ENCODE data around the gene PRR33.

The PRR33 gene

DNA sequence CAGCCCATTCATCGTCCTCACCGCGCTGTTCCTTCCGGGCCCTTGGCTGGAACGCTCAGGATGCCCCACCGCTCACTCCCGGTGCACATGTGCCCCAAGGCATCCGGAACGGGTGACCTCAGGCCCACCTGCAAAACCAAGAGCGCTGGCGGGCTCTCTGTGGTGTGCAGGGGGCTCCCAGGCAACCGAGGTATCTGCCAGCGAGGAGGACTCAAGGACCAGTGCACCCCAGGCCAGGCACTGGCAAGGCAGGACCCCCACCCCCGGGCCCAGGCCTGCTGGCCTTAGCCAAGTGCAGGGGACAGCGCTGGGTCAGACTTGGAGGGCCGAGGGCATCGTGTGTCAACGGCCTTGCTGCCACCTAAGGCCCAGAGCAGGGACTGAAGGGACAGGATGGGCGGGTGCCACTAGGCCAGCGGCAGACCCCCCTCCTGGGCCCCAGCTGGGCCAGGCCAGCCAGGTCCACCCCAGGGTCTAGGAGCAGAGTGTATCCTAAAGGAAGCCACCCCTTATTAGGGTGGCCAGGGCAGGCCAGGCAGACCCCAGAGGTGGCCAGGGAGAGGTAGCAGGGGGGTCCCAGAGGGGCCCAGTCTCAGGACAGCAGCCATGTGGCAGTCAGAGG is 36.3 kb upstream of the PRR33 start:
- no peak for DNase-seq (ENCODE audit: low spot score)

DNA sequence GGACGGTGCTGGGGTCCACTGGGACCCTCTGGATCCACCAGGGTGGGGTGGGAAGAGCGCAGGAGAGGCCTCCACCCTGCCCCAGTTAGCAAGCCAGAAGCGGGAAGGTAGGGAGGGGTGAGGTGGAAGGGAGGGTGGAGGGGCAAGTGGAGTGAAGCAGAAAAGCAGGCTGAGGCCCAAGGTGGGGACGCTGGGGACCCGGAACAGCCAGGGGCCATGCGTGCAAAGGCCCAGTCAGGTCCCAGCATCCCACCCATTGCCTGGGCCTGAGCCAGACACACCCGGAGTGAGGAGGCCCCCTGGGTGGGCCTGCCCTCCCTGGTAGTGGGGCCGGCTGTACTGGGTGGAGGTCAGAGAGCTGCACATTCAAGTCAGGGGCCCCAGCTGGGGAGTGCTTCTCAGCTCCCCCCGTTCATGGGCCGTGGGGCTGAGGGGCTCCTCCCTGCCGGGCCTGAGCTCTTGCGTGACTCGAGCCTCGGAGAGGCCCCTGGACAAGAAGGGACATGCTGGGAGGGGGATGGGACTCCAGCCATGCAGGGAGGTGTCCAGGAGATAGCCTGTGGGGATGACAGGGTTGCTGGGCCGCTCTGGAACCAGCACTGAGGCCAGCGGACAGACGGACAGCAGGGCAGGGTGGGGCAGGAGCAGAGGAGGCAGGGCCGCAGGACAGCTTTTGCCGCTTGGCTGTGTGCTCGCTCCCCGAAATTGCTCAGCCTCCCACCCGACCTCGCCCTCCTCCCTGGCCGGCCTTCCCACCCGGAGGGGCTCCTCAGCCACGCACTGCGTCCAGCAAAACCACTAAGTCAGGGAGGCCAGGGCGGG is 35.5 kb upstream of the PRR33 start:
- no peak for DNase-seq (ENCODE audit: low spot score)

DNA sequence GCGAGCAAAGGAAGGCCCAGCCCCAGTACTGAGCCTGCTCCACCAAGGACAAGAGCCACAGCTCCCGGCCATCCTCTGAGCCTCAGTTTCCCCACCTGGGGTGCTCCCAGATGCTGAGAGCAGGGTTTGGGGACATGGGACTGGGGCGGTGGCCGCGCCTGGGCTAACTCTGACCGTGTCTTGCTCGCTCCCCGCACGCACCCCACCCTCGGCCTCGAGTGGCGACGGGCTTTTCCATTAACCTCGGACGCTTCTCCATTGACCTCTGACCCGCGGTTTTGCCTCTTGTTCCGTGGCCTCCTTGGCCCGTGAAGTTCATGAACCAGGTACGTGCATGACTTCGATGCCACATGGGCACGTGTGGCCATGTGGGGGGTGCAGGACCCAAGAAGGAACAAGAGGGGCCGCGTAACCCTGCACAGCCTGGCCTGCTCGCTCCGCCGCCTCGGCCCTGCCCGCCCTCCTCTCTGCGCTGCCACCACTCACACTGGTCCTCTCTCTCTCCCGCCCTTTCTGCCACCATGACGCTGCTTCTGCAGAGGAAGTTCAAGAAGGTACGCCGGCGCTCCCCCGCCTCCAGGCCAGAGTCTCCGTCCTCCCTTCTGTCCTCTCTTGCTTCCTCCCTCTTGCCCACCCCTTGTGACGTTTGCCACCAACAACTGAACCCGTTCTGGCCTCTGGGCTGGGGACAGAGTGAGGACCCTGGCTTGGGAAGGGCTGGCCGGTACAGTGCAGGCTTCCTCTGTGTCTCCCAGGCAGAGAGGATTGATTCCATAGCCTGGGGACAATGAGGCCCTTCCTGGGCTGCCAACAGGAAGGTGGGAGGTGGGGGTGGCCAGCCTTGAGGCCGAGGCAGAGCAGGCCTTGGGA is 34.7 kb upstream of the PRR33 start:
- DNase-seq (ENCODE audit: low spot score) = no peak

DNA sequence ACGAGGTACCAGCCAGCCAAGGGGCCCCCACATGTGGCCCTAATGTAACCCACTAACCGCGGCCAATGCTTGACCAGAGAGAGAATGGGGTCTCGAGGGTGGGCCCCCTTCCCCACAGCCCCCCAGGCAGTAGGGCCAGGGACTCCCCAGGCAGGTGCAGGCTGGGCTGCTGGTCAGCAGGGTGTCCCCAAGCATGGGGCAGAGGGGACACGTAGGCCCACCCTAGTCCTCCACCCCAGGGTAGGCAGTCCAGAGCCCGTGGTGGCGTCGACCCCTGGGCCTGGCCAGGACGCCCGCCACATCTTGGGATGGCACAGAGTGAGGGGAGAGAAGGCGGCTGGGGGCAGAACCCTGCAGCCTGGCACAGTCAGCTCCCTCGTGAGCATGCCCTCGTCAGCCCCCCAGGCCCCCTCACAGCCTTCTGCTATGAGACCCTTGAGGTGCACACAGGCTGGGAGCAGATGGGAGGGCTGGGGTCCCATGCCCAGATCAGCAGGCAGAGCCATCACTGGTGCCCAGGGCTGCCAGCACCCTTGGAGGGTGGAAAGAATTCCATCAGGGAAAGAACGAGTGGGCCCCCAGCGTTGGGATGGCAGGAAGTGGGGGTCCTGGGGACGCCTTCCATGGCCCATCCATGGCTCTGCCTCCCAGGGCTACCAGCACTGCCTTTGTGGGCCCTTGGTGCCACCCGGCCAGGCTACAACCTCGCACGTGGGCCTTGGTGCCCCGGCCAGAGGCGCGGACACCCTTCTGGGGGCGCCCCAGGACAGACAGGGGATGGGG is 33.9 kb upstream of the PRR33 start:
- DNase-seq (ENCODE audit: low spot score) = no peak

DNA sequence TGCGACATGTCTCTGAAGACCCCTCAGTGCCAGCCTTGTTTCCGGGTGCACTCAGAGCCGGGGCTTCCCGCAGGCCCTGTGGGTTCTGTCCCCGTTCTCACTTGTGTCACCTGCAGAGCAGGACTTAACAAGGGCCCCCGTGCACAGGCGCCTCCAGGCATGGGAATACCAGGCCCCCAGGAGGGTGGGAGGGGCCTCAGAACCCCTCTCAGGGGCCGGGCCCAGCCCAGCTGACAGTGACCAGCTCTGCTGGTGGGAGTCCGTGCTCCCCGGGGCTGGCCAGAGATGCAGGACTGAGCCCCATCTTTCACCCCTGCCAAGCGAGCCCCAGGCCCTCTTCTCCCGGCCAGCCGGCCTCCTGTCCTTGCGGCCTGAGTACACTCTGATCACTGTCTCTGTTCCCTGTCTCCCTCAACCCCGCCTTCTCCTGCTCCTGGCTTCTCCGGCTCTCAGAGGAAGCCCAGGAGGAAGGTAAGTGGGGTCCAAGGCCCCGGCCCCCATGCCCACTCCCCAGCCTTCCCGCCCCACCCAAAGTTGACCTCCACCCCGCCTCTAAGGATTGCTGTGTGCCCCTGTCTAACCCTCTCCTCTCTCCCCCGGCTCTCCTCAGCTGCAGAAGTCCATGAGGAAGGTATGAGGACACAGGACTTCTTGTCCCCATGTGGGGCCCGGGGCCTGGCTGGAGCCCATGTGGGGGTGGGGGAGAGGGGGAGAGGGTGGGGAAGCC is 33.1 kb upstream of the PRR33 start:
- DNase-seq (ENCODE audit: low spot score) = no peak

GRCh38 chr11:1924181-1924580 is 32.5 kb upstream of the PRR33 start:
- DNase-seq (ENCODE audit: low spot score) = no peak

- DNase-seq (ENCODE audit: low spot score) = no peak
Measured at GRCh38 chr11:1923201-1923956, 31.7 kb upstream of the PRR33 start.

GRCh38 chr11:1922481-1923081 is 30.9 kb upstream of the PRR33 start:
- DNase-seq (ENCODE audit: low spot score) = no peak

GRCh38 chr11:1921574-1922141 is 30.0 kb upstream of the PRR33 start:
- DNase-seq (ENCODE audit: low spot score) = no peak

DNA sequence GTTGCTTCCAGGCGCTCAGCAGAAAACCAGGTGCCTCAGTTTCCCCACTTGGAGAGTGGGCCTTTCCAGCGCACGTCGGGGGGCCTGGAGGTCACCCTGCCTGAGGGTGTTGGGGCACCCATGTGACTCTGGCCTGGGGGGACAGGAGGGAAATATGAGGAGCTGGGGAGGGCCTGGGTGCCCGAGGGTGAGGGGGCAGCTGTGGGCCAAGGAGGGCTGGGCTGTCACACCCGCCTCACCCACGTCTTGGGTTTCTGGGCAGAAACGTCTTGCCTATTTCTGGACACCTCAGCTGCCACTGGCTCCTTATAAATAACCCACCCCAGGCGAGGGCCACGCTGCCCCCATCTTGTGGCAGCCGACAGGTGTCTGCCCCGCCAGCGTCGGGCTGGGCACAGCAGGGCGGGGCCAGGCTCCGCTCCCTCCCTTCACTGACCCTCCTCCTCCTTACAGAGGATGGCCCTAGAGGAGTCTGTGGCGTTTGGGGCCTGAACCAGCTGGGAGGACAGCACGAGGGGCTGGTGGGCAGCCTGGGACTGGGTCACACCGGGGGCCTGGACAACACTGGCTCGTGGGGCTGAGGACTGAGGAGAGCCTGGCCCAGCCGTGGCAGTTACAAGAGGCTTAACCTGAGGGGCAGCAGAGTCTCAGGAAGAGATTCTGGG is 29.3 kb upstream of the PRR33 start:
- DNase-seq (ENCODE audit: low spot score) = no peak

DNA sequence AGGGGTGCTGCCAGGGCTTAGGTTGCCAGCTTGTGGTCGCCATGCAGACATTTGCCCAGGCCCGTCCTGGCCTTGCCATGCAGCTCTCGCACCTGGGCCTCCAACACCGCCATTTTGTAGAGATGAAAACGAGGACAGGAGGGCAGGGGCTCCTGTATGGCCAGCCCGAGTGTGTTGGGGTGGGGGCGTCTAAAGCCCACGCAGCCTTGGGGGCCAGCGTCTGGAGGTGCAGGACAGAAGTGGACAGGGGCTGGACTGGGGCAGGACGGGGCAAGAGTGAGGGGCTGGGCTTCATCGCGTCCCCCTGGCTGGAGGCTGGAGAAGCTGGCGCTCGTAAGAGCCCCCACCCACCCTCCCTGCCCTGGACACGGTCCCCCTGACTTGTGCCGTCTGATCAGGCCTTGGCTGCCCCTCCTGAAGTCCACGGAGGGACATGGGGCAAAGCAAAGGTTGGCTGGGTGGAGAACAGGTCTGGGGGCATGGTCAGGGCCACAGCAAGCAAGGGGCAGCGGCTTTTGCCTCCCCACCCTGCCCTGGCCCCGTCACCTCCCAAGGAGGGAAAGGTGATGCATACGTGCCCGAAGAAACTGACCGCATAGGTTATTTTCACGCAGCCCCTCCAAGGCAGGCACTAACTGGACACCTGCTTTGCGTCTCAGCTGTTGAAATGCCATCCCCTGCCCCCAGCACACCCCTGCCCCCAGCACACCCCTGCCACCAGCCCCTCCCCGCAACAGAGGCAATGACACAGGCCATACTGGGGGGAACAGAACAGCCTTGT is 28.6 kb upstream of the PRR33 start:
- DNase-seq (ENCODE audit: low spot score) = no peak

DNA sequence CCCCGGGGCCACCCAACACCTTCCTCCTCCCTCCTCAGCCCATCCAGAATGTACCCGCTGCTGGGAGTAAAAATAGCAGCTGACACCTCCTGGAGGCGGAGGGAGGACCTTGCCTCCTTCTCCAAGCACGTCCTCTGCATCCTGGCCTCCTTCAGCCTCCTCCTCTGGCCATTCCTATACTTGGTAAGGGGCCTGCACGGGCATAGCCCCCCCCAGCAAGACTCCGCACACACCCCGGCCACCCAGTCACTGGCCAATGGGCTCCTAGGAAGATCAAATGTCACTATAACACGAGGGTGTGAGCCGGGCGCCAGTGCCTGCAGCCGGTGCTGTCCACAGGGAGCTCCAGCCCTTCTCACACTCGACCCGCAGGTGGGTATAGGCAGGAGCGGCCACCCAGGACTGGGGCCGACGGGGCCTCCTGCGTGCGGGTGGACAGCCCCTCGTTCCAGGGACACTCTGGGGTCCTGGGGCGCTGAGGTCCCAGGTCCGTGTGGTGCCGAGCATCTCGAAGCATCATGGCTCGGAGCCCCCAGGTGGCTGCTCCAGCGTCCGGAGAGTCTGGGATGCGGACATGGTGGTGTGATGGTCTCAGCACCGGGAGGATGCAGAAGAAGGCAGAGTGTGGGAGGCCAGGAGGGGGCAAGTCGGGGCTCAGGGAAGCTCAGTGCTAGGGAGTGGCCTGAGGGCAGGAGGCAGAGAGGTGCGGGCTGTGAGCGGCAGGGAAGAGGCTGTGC is 27.9 kb upstream of the PRR33 start, which contains the start of gene TNNT3:
Gene TNNT3, plus strand, starts transcription at position 313 of the 737 bp plus-strand sequence. CDS start 3,172 bp downstream, outside the sequence.
- DNase-seq (ENCODE audit: low spot score) = no peak

DNA sequence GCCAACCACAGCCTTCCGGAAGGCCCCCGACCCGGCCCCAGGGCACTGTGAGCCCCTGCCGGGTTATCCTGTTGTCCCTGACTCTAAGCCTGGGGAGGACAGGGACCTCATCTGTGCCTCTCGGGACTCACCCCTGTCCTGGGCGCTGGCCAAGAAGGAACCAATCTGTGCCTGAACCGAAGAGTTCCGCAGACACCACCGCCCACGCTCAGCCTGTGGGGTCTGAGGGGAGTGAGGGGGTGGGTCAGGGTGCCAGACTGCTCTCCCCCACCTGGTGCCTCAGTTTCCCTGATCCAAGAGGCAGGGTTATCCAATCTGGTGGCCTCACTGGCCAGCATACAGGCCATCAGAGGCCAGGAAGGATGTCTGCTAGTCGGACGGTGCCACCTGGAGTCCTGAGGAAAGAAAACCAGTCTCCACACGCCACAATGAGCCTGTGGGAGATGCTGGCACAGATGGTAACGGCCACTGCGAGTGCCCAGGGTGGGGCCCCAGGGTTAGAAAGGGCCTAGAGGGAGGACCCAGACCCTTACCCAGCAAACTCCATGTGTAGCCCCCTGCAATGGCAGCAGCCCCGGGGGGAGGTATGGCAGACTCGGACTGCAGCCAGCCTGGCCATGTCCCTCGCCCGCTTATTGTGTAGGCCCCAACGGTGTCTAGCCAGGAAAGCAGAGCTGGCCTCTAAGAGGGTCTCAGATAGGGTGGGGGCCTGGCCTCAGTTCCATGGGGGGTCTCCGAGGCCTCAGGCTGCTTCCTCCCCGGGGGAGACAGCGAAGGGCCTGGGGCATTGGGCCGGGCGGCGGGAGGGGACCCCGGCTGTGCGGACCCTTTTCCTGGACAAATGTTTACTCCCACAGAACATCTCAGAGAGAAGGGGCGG is 27.0 kb upstream of the PRR33 start:
- DNase-seq (ENCODE audit: low spot score) = no peak

- DNase-seq (ENCODE audit: low spot score) = no peak
Measured at GRCh38 chr11:1917523-1918435, 26.1 kb upstream of the PRR33 start.

- DNase-seq (ENCODE audit: low spot score) = no peak
Measured at GRCh38 chr11:1916986-1917522, 25.4 kb upstream of the PRR33 start.
